ENCODE measurements around the gene ENAM.

DNA sequence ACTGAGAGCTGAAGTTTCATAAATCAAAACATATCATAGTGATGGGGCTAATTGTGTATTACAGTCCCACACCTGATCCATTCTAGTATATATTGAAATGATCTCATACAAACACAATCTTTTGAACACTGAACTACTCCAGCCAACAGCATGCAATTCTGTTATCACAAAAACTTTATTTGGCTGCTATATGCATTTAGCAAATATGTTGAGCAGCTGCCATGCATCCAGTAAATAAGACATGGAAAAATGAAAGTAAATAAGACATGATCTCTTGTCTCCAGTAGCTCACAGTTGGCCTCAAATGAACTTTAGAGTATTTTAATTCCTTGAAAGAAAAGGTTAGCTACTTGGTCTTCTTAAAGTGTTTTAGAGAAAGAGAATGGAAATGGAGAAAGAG lies 34.3 kb upstream of the ENAM start:
- TF ChIP-seq, protein P1, sequence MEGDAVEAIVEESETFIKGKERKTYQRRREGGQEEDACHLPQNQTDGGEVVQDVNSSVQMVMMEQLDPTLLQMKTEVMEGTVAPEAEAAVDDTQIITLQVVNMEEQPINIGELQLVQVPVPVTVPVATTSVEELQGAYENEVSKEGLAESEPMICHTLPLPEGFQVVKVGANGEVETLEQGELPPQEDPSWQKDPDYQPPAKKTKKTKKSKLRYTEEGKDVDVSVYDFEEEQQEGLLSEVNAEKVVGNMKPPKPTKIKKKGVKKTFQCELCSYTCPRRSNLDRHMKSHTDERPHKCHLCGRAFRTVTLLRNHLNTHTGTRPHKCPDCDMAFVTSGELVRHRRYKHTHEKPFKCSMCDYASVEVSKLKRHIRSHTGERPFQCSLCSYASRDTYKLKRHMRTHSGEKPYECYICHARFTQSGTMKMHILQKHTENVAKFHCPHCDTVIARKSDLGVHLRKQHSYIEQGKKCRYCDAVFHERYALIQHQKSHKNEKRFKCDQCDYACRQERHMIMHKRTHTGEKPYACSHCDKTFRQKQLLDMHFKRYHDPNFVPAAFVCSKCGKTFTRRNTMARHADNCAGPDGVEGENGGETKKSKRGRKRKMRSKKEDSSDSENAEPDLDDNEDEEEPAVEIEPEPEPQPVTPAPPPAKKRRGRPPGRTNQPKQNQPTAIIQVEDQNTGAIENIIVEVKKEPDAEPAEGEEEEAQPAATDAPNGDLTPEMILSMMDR (conservative IDR thresholded peaks at IDR 0.05; ENCODE audit: low read depth in 2 of 2), result no peak
- TF ChIP-seq EZH2phosphoT487 (IDR thresholded peaks at IDR 0.05; ENCODE audit: unreplicated experiment) (no peak), EZH2 (IDR thresholded peaks at IDR 0.05; ENCODE audit: low read depth, unreplicated experiment) (no peak), POLR2AphosphoS5 (IDR thresholded peaks at IDR 0.05; ENCODE audit: low read depth) (no peak), CREB1 (CRISPR knock-in tag; IDR thresholded peaks at IDR 0.05; ENCODE audit: low read depth) (no peak), ZNF114 (CRISPR knock-in tag; IDR thresholded peaks at IDR 0.05) (no peak), JUNB (IDR thresholded peaks at IDR 0.05; ENCODE audit: unreplicated experiment) (no peak), ZNF331 (CRISPR knock-in tag; IDR thresholded peaks at IDR 0.05; ENCODE audit: low read depth) (no peak)
- TF ChIP-seq, protein P2, sequence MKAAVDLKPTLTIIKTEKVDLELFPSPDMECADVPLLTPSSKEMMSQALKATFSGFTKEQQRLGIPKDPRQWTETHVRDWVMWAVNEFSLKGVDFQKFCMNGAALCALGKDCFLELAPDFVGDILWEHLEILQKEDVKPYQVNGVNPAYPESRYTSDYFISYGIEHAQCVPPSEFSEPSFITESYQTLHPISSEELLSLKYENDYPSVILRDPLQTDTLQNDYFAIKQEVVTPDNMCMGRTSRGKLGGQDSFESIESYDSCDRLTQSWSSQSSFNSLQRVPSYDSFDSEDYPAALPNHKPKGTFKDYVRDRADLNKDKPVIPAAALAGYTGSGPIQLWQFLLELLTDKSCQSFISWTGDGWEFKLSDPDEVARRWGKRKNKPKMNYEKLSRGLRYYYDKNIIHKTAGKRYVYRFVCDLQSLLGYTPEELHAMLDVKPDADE (IDR thresholded peaks at IDR 0.05), result no peak
- TF ChIP-seq, protein P3, sequence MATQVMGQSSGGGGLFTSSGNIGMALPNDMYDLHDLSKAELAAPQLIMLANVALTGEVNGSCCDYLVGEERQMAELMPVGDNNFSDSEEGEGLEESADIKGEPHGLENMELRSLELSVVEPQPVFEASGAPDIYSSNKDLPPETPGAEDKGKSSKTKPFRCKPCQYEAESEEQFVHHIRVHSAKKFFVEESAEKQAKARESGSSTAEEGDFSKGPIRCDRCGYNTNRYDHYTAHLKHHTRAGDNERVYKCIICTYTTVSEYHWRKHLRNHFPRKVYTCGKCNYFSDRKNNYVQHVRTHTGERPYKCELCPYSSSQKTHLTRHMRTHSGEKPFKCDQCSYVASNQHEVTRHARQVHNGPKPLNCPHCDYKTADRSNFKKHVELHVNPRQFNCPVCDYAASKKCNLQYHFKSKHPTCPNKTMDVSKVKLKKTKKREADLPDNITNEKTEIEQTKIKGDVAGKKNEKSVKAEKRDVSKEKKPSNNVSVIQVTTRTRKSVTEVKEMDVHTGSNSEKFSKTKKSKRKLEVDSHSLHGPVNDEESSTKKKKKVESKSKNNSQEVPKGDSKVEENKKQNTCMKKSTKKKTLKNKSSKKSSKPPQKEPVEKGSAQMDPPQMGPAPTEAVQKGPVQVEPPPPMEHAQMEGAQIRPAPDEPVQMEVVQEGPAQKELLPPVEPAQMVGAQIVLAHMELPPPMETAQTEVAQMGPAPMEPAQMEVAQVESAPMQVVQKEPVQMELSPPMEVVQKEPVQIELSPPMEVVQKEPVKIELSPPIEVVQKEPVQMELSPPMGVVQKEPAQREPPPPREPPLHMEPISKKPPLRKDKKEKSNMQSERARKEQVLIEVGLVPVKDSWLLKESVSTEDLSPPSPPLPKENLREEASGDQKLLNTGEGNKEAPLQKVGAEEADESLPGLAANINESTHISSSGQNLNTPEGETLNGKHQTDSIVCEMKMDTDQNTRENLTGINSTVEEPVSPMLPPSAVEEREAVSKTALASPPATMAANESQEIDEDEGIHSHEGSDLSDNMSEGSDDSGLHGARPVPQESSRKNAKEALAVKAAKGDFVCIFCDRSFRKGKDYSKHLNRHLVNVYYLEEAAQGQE (IDR thresholded peaks at IDR 0.05; ENCODE audit: unreplicated experiment), result no peak
